HuH-7 (cell line): ENCODE data around the gene AHDC1.

ENCODE experiments used
- DNase-seq: peaks from one replicate; pipeline ENCODE4 v3.0.0; 2011; ENCODE audit warnings: low spot score

AHDC1 gene

DNA sequence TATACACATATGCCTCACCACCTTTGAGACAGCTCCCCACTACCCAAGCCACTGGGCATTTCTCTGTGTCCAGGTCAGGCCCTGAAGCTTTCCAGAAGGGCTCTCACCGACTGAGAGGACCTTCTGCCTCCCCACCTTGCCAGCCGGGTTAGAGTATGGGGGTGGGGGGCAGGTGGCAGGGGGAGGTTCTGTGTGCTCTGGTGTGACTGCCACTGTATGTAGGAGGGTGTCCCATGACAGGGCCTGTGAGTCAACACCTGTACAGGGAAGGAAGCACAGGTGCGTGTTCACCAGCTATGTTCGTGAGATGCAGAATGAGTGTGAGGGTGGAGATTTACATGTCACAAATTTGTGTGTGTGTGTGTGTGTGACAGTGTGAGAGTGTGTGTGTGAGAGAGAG, 7.0 kb downstream of the AHDC1 start:
- no peak for DNase-seq

DNA sequence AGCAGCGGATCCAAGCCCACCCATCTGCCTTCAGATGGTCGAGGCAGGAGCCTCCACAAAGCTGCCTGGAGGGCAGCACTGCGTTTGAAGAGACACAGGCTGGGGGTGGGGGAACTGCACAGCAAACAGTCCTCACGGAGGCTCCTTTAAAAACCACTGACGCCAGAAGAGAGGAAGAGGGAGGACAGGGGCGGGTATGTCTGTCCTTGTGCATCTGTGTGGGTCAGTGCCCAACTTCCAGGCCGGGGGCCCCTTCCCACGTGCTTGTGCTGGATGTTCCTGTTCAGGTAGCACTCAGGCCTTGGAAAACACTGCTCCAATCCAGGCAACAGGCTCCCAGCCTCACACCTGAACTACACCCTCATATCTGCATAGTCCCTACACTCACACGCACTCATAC, 7.7 kb downstream of the AHDC1 start:
- DNase-seq, result no peak

DNA sequence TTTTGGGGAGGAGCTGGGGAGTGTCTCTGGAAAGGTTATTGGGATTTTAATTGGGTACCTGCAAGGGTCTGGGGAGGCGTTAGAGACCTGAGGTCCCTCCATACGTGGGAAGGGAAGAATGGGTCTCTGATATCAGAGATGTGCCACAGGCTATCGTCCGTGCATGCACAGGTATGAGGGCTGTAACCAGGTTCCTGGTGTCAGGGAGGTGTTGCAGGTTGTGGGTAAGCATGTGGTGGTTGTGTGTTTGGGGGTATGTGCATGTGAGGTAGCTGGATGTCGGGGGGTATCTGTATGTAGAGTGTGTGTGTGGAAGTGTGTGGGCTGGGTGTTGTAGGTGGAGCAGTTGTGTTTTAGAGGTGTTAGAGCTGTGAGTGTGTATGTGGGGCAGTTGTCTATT, 8.3 kb downstream of the AHDC1 start:
- no peak for DNase-seq

DNA sequence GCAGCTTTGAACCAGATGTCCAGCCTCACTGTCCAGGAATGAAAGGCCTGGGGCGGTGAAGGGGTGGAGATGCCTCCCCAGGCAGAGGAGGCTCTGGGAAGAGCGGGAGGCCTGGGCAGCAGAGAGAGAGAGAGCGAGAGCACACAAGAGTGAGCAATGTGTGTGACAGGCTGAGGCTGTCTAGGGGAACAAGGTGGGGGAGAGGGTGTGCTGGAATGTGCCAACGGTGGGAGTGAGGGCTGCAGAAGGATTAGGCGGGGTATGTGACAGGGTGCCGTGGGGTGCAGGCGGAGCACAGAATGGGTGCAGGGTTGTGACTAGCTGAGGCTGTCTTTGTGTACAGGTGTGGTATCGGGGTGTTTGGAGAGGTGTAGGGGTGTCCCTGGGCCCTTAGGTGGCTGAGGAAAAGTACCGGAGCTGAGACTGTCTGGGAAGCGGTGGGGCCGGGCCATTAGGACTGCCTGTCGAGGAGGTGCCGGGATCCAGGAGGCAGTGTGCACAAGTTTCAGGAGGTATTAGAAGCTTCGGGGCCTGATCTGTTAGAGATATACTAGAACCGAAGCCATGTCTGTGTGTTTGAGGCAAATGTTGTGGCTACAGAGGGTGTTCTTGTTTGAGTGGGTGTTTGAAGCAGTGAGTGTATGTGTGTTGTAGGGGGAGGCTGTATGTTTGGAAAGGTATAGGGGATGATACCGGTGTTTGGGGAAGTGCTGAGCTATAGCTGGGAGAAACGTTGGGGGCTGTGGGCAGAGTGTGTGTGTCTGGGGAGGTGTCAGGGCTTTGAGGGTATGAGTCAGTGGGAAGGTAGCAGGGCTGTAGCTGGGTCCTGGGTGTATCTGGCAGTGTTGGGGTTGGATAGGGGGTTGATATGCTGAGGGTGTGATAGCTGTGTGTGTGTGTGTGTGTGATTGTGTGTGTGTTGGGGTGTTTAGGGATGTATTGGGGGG, 9.1 kb downstream of the AHDC1 start:
- no peak for DNase-seq

DNA sequence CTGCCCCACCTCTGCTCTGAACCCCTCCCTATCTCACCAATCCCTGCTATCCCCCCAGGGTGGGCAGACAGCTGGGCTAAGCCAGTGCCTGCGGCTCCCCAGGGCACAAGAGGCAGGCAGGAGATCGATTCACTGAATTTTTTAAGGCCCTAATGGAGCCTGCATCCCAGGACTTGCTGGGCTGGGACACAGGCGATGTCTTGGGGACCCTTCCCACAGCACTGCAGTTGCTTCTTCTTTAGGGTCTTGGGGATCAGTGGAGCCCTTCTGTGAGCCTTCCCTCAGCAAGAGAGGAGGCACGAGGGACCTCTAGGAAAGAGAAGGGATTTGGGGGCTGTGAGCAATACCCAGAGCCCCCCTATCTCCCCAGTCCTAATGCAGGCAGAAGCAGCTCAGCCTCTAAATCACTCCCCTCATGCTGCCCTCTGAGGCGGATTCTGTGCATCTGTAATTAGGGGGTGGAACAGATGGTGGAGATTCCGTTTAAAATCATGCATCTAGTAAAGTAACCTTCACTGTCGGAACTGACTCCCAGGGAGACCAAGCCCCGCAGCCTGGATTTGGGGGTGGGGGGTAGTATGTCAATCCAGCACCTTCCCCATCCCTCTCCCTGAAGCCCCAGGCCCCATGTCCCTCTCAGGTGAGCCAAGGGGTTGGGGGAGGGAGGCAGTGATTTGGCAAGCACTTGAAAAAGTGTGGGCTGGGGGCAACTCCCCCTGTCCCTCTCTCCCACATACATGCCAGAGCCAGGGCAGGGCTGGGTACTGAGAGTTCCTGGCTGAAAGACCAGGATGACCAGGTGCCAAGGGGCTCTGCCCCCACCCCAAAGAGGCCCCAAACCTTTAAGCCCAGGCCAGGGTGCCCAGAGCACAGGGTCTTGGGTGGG, 10.0 kb downstream of the AHDC1 start:
- DNase-seq, result no peak

- DNase-seq, result no peak
These were observed 10.8 kb downstream of the AHDC1 start for GRCh38 chr1:27592931-27593677.

- no peak for DNase-seq
These were observed 11.6 kb downstream of the AHDC1 start for GRCh38 chr1:27592232-27592930.

DNA sequence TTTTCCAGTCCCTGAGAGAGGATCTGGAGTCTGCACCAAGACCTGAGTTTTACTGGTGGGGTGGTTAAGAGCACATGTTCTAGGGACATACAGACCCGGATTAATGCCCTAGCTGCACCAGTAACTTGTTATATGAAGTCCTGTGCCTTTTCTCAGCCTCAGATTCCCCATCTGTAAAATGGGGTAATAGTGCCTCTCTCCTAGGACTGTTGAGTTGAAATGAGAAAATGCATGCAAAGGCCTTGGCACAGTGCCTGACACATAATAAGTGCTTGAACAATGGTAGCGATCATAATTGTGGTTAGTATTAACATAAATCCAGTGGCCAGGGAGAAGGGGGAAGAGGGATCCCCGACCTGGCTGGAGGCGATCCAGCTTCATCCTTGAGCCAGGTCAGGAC, 12.3 kb downstream of the AHDC1 start:
- DNase-seq, result no peak

DNA sequence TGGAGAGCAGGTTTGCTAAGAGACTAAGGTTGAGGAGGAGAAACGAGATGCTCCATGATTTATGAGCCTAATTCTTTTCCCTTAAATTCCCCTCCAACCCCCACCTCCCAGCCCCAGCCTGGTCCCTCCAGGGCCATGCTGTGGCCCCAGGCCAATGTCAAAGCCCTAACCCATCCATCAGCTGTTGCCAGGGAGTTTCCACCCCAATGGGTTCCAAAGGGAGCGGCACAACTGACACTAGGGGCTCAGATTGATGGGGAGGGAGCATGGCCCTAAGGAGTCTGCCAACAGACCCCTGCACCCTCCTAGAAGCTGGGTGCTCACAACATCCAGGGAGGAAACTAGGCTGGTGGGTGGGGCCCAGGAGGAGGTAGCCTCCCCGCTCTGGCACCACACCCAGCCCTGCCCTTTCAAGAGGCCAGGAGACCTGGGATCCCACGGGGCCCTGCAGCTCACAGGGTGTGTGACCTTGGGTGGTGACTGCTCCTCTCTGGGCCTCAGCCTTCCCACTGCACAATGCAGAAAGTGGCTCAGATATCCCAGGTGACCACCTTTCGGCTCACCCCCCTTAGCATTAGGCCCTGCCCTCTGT, 12.9 kb downstream of the AHDC1 start:
- DNase-seq, result no peak

DNA sequence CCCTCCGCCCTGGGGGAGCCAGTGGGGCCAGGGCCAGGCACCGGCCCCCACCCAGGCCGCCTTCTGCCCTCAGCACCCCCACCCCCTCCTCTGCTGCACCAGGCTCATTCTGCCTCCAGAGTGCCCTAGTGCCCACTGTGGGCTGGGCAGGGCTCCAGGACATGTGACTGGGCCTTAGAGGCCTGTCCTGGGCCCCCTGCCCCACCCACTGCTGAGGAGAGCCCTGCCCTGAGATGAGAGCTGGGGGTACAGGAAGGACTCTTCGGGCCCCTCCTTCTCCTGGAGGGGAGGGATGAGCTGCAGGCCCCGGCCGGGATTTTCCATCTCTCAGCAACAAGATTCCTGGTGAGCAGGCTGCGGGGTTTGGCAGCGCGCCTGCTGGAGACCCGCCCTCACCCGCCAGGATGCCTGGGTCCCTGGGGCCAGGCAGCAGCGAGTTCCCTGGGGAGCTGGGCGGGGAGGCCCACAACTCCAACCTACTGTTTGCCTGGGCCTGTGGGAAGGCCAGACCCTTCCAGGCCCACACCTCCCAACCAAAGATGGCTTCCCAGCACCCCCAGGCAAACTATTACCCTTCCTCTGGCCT, 14.0 kb downstream of the AHDC1 start:
- no peak for DNase-seq

- no peak for DNase-seq
These were observed 14.5 kb downstream of the AHDC1 start for GRCh38 chr1:27589441-27589840.

DNA sequence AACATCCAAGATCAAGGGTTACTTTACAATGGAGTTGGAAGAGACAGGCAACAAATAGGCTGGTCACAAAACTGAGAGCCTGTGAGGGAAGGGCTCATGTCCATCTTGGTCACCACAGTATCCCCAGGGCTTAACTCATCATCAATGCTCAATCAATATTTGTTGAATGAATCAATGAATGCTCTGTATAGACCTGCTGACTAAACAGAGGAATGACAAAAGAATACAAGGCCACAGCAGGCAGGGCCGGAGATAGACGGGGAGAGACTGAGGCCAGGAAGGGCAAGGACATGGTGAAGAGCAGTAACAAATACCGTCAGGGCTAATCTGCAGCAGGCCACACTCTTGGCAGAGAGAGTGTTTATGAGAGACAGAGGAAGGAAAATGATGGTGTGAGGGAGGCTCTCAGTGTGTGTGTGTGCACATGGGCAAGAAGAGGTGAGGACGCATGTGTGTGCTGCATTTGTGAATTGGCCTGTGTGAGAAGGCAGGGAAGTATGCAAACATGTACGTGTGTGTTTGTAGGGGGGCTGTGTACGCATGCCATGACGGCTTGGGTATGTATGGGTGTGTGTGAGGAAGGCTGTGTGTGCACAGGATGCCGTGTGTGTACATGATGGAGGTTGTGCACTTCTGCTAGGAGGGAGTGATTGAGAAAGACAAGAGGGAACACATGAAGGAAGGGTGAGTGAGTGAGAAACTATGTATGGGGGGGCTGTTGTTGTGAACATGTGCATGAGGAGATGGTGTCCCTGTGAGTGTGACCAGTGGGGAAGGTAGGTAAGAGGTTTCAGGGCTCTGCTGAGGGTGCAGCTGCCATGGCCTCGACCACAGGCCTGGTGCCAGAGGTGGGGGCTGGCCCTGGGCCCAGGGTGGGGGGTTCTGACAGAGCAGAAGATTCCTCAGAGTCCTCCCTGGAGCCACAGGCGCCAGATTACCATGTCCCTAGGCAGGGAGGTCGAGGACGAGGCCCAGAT, 15.4 kb downstream of the AHDC1 start:
- DNase-seq, result no peak

DNA sequence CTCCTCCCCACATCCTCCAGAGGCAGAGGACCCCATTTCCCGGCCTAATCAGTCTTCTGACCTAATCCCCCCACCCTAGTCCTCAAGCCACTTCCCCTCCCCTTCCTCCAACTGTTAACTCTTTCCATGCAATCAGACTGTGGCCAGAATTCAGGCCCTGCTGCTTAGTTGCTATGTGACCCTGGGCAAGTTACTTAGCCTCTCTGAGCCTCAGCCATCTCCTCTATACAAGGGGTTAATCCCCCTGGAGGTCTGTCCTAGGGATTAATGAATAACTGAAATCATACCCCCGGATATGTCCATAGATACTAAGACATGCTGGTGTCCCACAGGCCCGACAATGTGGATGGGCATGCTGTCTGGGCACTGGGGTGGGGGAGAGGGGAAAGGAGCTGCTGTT, 18.3 kb downstream of the AHDC1 start:
- DNase-seq, result no peak

- no peak for DNase-seq
These were observed 19.5 kb downstream of the AHDC1 start for GRCh38 chr1:27584453-27584852.

GRCh38 chr1:27583479-27583878, 20.5 kb downstream of the AHDC1 start:
- DNase-seq, result no peak

DNA sequence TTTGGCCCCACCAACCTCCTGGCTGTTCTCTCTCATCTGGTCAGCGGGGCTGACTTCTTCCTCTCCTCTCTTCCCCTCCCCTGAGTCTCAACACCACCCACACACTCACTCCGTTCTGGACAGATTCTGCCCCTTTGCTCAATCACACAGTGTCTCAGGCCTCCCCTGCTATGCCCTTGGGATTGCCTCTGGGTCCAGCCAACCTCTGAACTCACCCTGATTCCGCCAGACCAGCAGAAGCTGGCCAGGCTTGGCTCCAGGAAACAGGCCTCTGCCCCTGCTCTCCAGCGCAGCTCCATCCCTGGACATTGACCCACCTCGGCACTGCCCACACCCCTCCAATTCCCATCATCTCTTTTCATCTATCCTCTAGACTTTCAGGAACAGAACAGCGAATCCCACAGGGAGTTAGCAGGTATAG, 22.1 kb downstream of the AHDC1 start:
- no peak for DNase-seq

DNA sequence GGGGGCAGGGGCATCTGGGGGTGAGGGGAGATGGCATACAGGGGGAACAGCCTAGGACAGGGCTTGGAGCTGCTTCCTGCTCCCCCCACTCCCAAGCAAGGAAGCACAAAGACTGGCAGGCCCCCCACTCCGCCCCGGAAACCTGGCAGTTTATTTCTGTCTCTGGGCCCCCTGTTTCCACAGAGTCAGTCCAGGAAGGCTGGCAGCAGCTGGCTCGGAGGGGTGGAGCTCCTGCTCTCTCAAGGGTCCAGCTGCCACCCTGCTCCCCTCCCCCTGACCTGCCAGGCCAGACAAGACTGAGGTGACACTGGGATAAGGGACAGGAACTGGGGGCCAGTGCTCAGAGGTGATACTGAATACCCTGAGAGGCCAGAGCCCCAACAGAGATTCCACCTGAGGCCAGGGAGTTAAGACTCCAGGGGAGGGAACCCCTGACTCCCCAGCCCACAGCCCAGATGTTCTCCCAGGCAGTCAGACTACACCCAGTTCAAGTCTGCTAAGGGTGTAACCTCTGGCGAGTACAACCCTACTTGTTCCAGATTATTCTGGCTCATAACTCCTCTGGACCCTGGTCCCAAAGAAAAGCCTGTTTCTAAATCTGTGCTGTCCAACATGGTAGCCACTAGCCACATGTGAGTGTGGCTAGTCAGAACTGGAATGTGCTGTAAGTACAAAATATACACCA, 26.3 kb downstream of the AHDC1 start:
- no peak for DNase-seq

GRCh38 chr1:27576806-27577227, 27.1 kb downstream of the AHDC1 start:
- no peak for DNase-seq

DNA sequence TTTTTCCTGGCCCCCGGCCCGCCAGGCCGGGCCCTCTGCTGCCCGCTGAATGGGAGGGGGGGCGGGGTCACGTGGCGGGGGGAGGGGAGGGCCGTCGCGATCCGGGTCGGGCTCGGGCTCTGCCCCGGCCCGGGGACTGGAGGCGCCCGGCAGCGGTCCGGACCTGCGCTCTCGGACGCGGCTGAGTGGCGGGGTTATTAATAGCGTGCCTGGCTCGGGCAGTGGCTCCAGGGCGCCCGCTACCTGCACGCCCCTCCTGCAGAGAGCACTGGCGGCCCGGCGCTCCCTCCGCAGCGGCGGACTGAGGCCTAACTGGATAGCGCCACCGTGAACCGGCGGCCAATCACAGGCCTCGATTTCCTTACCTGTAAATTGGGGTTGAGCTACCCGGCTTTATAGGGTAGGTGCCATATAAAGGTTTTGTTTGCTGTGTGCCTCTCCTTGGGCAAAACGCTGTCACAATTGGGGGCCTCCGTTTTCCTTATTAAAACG, 28.1 kb downstream of the AHDC1 start:
- DNase-seq, result peak; percentile 76
